ENCODE data around the gene AKAP7.

Gene AKAP7

DNA sequence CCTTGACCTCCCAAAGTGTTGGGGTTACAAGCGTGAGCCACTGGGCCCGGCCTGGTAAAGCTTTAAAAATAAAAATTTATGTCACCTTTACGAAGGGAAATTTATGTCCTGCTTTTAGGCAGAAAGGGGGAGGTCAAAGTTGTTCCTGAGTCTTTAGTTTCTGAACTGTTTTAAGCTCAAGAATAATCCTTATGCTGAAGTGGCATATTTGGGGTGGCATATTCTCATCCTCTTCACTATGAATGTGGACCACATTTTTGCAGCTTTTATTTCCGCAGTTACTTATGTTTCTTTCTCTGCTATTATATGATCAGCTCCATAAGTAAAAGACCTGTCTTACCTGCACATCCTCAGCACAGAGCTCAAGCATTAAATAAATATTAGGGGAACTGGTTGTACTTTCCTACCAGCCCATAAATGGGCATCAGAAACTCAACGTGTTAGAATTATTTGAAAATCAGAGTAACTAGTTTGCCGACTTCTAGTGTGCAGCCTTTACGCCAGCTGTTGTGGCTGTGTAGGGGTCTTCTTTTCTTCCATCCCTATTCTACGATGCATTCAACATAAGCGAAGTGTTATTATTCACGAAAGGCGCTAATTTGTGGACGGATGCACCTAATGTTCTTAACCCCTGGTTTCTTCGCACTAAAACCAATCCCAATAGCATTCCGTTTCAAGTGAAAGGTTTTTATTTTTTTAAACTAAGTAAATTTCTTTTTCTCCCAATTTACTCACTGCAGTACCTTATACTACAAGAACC is 867 bp upstream of the AKAP7 start:
- no peak for DNase-seq

DNA sequence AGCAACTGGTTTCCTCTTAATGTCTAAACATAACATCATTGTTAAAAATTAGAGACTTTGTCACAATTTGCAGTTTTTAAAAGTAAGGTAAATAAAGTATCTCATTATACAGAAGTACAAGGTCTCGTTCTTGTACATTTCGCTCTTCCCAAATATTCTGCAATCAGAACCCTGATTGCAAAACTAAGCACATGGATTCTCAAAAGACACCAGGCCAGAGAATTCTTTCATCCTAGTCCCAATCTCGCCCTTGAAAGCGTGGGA is 355 bp upstream of the AKAP7 start:
- DNase-seq, result no peak

DNA sequence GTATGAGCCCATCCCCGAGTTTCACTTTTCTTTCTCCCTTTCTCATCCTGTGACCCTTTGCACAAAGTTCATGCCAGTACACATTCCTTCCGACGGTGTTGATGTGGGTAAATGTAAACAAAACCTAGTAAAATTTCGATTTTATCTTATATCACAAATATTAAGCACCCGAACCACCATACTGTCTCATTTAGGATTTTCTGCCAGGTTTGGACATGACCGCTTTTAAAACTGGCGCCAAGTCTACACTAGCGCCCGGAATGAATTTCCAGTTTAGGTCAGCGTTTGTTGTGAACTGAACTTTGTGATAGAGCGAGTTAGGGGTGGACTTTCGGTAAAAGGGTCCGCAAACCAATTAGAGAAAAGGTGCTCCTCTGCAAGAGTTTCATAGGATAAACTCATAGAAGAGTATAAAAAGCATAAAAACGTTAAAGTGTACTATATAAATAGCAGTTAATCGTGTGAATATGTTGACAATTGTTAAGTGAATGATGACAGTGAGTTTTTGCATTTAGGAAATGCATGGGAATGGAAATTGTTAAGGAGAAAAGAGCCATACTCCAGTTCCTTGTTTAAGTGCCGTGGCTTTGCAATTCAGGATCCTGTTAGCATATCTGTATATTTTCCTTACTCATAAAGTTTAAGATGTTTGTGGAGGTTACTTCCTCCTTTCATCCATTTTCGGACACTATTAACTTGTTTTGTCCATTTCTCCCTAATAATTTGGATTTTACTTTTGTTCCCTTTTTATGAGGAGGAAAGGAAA is 937 bp downstream of the AKAP7 start:
- peak; percentile 52 for DNase-seq

GRCh38 chr6:131139599-131139998 is 4.3 kb downstream of the AKAP7 start:
- DNase-seq, result no peak

- DNase-seq, result no peak
Measured at GRCh38 chr6:131143319-131143718, 8.1 kb downstream of the AKAP7 start.

DNA sequence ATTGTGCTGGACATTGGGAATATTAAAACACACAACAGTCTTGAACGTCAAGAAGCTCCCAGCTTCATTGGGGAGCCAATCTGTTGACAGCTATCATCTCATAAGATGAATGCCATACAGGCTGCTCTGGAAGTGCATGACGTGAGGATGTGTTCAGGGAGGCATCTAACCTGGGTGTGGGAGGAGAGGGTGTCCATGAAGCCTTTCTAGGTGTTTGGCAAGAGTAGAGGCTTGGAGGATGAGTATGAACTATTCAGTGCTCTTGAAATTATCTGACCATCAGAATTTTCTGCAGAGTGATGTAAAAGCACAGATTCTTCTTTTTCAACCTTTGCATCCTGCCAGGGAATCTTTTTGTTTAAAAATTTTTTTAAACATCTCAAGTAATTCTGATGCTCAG is 11.6 kb downstream of the AKAP7 start:
- DNase-seq, result no peak

GRCh38 chr6:131156411-131156810 is 21.1 kb downstream of the AKAP7 start:
- no peak for DNase-seq

GRCh38 chr6:131159578-131159977 is 24.3 kb downstream of the AKAP7 start:
- DNase-seq, result no peak

DNA sequence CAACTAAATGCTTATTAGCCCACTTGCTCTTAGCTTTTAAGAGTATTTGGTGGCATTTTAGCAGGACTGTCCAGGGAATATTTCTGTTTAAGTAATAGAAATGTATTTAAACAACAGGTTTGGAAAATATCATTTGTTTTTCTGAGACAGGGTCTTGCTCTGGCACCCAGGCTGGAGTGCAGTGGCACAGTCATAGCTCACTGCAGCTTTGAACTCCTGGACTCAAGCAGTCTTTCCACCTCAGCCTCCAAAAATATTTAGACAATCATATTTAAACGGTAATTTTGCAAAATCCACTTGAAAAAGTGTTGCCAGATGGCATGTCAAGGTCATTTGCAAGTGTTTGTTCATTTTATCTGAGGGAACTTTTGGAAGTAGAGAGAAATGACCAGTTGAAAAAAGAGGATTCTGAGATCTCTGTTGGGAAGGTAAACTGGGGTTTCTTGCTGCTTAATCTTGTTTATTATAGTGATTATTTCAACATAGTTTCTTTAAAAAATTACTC is 25.0 kb downstream of the AKAP7 start:
- DNase-seq, result no peak

DNA sequence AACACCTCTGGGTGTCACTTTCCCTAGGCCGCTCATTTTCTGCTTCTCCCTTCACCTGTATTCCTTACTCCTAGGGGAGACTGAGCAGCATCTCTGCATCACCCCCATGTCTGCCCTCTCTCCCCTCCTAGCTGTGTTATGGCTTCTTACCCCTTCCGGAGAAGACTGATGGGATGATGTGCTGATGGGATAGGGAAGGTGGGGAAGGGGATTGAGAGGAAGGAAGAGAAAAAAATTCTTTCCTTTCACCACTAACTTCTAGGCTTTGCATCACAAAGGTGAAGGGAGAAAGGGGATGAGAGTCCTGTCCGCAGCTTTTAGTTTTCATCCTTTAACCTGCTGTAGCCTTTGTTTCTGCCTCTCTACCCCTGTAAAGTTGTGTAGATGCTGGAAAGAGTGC is 26.7 kb downstream of the AKAP7 start:
- DNase-seq, result no peak

GRCh38 chr6:131163886-131164285 is 28.6 kb downstream of the AKAP7 start:
- DNase-seq, result no peak

- DNase-seq, result no peak
Measured at GRCh38 chr6:131164506-131164905, 29.2 kb downstream of the AKAP7 start.

DNA sequence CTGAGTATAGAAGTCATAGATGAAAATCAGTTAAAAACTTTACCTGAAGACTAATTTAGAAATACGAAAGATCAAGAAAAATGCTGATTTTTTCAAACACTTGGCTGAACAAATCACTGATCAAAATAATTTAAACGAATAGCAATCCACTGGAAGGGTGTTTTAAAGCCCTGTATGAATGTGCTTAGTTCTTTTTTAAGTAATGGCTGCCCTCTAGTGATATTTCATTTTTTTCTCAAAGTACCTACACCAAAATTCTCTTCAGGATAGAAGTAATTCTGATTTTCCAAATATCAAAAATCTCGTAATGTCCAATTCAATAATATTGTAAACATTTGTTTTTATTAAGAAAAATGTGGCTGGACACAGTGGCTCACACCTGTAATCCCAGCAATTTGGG is 32.5 kb downstream of the AKAP7 start:
- DNase-seq, result no peak

GRCh38 chr6:131169613-131170012 is 34.3 kb downstream of the AKAP7 start:
- DNase-seq, result no peak

- DNase-seq, result no peak
Measured at GRCh38 chr6:131172222-131172621, 37.0 kb downstream of the AKAP7 start.

DNA sequence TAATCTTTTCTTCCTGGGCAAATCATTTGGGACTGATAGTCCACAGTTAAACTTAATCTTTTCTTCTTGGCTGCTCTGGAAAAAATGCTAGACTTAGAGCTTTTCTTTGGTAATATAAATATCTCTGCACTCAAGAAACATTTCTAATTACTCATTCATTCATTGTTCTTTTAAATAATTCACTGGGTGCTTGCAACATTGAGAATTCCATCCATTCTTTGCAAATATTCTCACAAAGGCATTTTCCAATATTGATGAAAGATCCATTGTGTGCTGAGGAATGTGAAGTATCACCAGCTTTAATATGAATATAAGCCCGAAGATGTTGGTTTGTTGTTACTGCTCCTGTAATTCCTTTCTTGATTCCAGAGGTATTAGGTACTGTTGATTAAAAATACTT is 38.4 kb downstream of the AKAP7 start:
- no peak for DNase-seq

DNA sequence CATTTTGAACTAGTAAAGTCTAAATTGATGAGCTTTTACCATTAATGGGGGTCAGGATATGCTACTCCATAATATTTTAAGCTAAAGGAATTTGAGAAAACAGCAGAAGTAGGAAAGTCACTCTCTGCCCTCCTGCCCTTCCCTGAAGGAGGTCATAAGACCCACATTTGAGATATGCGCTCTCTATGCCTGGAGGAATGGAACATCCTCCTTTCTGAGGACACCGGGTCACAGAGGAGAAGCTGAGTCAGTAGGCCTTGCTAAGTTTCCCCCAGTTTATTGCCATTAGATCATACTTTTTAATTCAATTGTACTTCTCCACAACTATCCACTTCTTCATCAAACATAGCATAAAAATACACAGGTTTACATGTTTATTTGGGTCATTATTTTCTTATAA is 40.3 kb downstream of the AKAP7 start:
- no peak for DNase-seq

- DNase-seq, result no peak
Measured at GRCh38 chr6:131177996-131178395, 42.7 kb downstream of the AKAP7 start.

DNA sequence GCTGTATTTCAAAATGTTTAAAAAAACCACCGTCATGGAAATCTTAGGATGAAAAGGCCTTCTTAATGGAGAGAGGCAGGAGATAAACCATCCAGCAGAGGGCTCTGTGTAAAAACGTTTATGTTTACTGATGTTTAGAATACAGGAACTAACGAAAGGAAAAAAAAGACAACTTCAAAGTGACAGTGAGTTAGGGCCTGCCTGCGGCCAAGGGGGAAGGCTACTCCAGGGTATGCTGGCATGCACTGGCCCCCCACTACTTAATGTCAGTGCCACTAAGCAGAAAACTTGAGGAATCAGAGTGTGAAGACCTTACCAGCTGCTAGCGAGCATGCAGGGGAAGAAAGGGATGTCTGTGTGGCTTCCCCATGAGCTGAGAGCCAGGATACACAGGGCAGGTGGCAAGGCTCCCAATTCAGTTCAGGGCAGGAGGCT is 47.7 kb downstream of the AKAP7 start:
- DNase-seq, result peak; percentile 61

GRCh38 chr6:131183427-131184095 is 48.3 kb downstream of the AKAP7 start:
- no peak for DNase-seq

DNA sequence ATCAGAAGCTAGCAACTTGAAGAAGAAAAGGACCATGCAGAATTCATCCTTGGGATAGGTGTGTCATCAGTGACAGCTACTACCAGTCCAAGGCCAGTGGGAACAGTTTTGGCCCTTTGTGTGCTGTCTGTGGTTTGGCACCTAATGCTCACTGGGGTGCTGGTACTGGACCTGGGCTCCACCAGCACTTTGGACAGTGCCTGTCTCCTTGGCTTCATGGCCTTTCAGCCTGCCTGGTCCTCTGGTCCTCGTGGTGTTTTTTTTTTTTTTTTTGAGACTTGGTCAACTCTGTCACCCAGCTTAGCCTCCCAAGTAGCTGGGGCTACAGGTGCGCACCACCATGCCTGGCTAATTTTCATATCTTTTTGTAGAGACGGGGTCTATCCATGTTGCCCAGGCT is 56.3 kb downstream of the AKAP7 start:
- no peak for DNase-seq

DNA sequence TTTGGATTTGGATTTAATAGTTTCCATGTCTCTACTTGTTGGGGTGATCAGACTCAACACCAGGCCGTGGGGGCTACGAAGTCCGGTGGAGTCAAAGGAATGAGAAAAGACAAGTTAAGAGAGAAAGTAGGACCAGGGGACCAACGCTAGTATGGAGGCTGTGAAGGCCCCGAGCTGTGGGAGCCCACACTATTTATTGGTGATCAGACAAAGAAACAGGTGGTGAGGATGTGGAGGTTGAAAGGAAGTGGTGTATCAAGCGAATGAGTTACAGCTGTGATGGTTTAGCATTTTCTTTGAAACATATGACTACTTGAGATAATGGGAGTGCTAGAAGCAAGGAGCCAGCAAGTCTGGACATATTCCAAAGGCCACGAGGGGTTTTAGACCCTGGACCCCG is 62.4 kb downstream of the AKAP7 start:
- peak; percentile 46 for DNase-seq

DNA sequence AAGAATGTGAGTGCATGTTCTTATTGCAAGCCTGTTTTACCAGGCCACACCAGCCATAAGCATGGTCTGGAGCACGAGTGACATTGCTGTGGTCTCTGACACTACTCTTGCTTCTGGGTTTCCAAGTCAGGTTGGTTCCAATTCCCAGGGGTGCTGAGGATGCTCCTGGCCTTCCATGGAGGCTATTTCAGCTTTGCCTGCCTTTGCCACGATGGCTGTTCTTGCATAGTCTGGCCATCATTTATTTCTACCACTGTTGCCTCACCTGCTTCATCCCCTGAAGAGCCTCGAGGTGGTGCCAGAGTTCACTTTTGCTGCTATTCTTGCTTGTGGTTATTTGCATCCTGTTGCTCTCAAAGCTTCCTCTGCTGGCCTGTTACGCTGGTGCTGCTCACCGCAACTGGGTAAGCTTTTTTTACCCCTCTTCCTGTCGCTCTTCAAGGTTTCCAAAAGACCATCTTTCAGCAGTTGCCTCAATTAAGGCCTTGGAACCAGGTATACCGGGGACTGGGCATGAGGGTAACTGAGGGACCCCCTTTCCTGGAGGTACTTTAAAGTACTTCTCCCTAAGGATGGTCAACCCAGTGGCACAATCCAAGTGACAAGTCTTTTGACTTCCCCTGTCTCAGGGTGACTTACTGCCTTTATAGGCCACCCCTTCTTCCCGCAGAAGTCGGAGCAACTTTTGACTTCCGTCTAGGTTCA is 64.5 kb downstream of the AKAP7 start:
- peak; percentile 88 for DNase-seq

Data from CD4-positive, alpha-beta T cell treated with Interleukin-10 for 1 hour (primary cell).